Measurements from ENCODE around the gene PRPH.

GRCh38 chr12:49277466-49277865, 17.5 kb upstream of the PRPH start:
- TF ChIP-seq CTCF (IDR thresholded peaks at IDR 0.05) (no peak), POLR2A (IDR thresholded peaks at IDR 0.05) (no peak), POLR2AphosphoS5 (IDR thresholded peaks at IDR 0.05) (no peak)

Measured in suprapubic skin (tissue), 4 donors.